GM12864 (cell line): ENCODE data around the gene CFAP410.

Experiments used
- DNase-seq: peaks from one replicate; pipeline ENCODE4 v3.0.0-alpha.2; 2011; ENCODE audit warnings: low read depth
- H3K4me3 ChIP-seq: 2 replicates; pipeline ENCODE4 v1.5.1; 2011; ENCODE audit warnings: mild to moderate bottlenecking, low read depth, low read length, control low read depth
- CTCF ChIP-seq: IDR thresholded peaks from 2 replicates; pipeline ENCODE4 v1.5.1; 2011; ENCODE audit warnings: low read depth, mild to moderate bottlenecking, moderate library complexity, low read length, control low read depth, inconsistent platforms; ENCODE audit errors: missing control alignments

The CFAP410 gene

GRCh38 chr21:44370027-44370735 lies 31.0 kb upstream of the CFAP410 start:
- DNase-seq: no peak
- no peak for TF ChIP-seq CTCF
- H3K4me3 ChIP-seq: no peak overlapping the region

GRCh38 chr21:44368711-44369446 lies 29.7 kb upstream of the CFAP410 start:
- H3K4me3 ChIP-seq: no peak overlapping the region
- DNase-seq: no peak
- no peak for TF ChIP-seq CTCF

- TF ChIP-seq CTCF: no peak
- no peak overlapping the region for H3K4me3 ChIP-seq
- no peak for DNase-seq
Observed at GRCh38 chr21:44366586-44367211, 27.5 kb upstream of the CFAP410 start.

- H3K4me3 ChIP-seq: no peak overlapping the region
- TF ChIP-seq CTCF: no peak
- DNase-seq: no peak
Observed at GRCh38 chr21:44365967-44366585, 26.9 kb upstream of the CFAP410 start.

- no peak for TF ChIP-seq CTCF
- no peak for DNase-seq
- H3K4me3 ChIP-seq: no peak overlapping the region
Observed at GRCh38 chr21:44365251-44365966, 26.2 kb upstream of the CFAP410 start.

- no peak overlapping the region for H3K4me3 ChIP-seq
- TF ChIP-seq CTCF: no peak
- no peak for DNase-seq
Observed at GRCh38 chr21:44364151-44365053, 25.2 kb upstream of the CFAP410 start.
